ENCODE data around the gene TMEM235.
"Not testable (repeated sequence)": the region's sequence is repeated elsewhere in the genome, so short reads cannot be mapped to it uniquely, and the experiment has no call there.

The TMEM235 gene

GRCh38 chr17:78234261-78234865, 2.9 kb downstream of the TMEM235 start:
- DNase-seq (ENCODE audit: low spot score), result no peak
- no peak for TF ChIP-seq CTCF (IDR thresholded peaks at IDR 0.05; ENCODE audit: extremely low read depth, missing control alignments)

DNA sequence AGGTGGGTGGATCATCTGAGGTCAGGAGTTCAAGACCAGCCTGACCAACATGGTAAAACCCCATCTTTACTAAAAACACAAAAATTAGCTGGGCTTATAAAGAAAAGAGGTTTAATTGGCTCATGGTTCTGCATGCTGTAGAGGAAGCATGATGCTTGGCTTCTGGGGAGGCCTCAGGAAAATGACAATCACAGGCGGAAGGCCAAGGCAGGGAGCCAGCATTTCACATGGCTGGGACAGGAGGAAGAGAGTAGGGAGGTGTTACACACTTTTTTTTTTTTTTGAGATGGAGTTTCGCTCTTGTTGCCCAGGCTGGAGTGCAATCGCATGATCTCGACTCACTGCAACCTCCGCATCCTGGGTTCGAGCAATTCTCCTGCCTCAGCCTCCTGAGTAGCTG, 3.6 kb downstream of the TMEM235 start:
- DNase-seq (ENCODE audit: low spot score), result not testable (repeated sequence)

DNA sequence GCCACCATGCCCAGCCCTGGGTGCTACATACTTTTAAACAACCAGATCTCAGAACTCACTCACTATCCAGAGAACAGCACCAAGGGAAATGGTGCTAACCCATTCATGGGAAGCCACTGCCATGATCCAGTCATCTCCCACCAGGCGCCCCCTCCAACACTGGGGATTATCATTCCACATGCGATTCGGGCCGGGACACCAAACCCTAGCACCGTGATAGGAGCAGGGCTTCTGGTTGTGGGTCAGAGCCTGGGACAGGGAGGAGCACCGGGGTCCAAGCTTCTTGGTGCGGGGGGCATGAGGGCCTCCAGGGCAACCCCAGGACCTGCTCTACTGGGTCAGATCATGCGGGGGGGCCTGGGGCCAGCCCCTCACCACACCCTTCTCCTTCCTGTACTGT, 4.5 kb downstream of the TMEM235 start:
- no peak for DNase-seq (ENCODE audit: low spot score)
- no peak for TF ChIP-seq CTCF (IDR thresholded peaks at IDR 0.05; ENCODE audit: extremely low read depth, missing control alignments)

GRCh38 chr17:78236362-78237127, 5.1 kb downstream of the TMEM235 start:
- TF ChIP-seq CTCF (IDR thresholded peaks at IDR 0.05; ENCODE audit: extremely low read depth, missing control alignments), result no peak
- no peak for DNase-seq (ENCODE audit: low spot score)

GRCh38 chr17:78237401-78238012, 6.1 kb downstream of the TMEM235 start:
- no peak for DNase-seq (ENCODE audit: low spot score)
- TF ChIP-seq CTCF (IDR thresholded peaks at IDR 0.05; ENCODE audit: extremely low read depth, missing control alignments), result no peak

GRCh38 chr17:78238823-78239488, 7.5 kb downstream of the TMEM235 start:
- no peak for TF ChIP-seq CTCF (IDR thresholded peaks at IDR 0.05; ENCODE audit: extremely low read depth, missing control alignments)
- no peak for DNase-seq (ENCODE audit: low spot score)

DNA sequence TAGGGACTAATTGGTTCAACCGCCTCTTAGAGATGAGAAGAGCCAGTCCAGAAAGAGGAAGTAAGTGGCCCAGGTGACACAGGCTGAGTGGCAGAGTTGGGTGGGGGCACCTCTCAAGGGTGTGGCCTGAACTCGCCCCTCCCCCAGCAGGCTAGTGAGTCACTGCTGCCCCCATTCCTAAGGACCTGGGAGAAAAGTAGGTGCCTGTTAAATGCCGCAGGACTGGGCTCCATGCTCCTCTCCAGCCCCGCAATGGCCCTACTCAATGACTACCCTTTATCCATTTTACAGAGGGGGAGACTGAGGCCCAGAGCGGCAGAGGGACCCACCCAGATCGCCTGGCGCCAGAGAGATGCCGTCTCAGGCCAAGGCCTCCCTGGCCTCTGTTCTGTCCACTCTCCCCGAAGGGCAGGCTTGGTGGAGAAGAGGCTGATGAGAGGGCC, 8.1 kb downstream of the TMEM235 start:
- no peak for TF ChIP-seq CTCF (IDR thresholded peaks at IDR 0.05; ENCODE audit: extremely low read depth, missing control alignments)
- DNase-seq (ENCODE audit: low spot score), result no peak
